Subcutaneous abdominal adipose tissue (tissue), 5 donors: ENCODE results near the gene CBARP.

ENCODE experiments used
- H3K27ac ChIP-seq: one replicate; pipeline ENCODE4 v1.7.0; 2013; ENCODE audit warnings: low read depth, mild to moderate bottlenecking, inconsistent platforms, low read length, moderate library complexity
- H3K27me3 ChIP-seq, 5 donors: one replicate each; pipeline ENCODE4 v1.7.0; 2013; ENCODE audit warnings: low read length in 5 of 5, inconsistent platforms in 1 of 5; ENCODE audit not compliant: control insufficient read depth in 5 of 5, insufficient read depth in 4 of 5
- H3K36me3 ChIP-seq, 5 donors: one replicate each; pipeline ENCODE4 v1.7.0; 2013; ENCODE audit warnings: low read length in 5 of 5; ENCODE audit not compliant: control insufficient read depth in 5 of 5, insufficient read depth in 5 of 5
- H3K4me1 ChIP-seq, 5 donors: one replicate each; pipeline ENCODE4 v1.7.0; 2013; ENCODE audit warnings: low read length in 5 of 5, mild to moderate bottlenecking in 3 of 5, moderate library complexity in 1 of 5; ENCODE audit not compliant: control insufficient read depth in 5 of 5, insufficient read depth in 5 of 5
- H3K4me3 ChIP-seq, 5 donors: one replicate each; pipeline ENCODE4 v1.7.0; 2013; ENCODE audit warnings: low read length in 5 of 5, low read depth in 1 of 5
- H3K9ac ChIP-seq, 5 donors: one replicate each; pipeline ENCODE4 v1.7.0; 2013; ENCODE audit warnings: low read length in 5 of 5, mild to moderate bottlenecking in 4 of 5, moderate library complexity in 3 of 5
- H3K9me3 ChIP-seq, 5 donors: one replicate each; pipeline ENCODE4 v1.7.0; 2013; ENCODE audit warnings: low read length in 5 of 5; ENCODE audit not compliant: control insufficient read depth in 5 of 5
- donor health status: healthy.
- donor health status: healthy.
- donor health status: healthy.
- donor health status: healthy.
- donor health status: healthy.

CBARP gene

GRCh38 chr19:1281569-1282287 is 43.9 kb upstream of the CBARP start:
- no peak overlapping the region for H3K4me3 ChIP-seq
- no peak overlapping the region for H3K9ac ChIP-seq
- H3K4me1 ChIP-seq: peaks cover 0 to 12% (median 6%) of the 10 kb centered on the region in 5 donors
- H3K27ac ChIP-seq: no peak overlapping the region
- peaks cover 29 to 35% (median 33%) of the 10 kb centered on the region in 5 donors for H3K27me3 ChIP-seq
- no peaks in the 10 kb centered on the region for H3K9me3 ChIP-seq
- H3K36me3 ChIP-seq: peaks cover 0 to 15% (median 8%) of the 10 kb centered on the region in 5 donors

DNA sequence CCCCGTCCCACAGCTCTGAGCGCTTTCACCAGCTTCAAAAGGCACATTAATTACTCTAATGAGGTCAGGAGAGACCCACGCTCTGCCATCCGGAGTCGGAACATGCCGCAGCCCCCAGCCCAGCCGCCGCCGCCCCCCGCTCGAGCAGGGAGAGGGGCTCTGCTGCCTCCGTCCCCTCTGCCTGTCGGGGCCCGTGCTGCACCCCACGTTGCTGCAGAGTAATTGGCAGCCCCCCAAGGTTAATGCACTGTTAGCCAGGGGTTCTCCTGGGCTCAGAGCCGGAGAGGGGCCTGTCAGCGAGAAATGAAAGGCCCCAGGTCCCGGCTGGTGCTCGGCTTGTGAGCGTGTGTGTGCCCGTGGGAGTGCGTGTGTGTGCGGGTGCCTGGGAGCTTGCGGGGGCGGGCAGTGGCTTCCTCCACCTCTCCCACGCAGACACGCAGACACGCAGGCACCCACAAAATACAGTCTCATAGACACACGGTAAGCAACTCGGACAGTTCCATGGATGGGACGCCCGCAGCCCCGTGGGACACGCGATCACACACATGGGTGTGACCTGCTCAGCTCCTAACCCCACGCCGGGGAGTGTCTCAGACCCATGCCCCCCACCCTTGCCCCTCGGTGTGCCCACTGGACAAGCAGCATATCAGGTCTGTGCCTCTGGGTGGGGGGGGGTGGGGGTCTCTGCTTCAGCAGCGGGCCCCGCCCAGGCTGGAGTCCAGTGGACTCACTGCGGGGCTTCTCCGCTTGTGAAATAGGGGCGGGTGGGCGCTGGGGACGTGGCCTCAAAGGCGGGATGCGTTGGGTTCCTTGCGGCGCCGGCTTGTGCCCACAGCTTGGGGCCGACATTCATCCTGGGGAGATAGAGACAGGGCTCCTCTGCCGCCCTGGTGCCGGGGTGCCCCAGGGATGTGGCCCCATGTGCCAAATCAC is 43.1 kb upstream of the CBARP start:
- Histone ChIP-seq H3K9ac (no peak overlapping the region), H3K4me1 (peaks cover 1 to 16% (median 13%) of the 10 kb centered on the region in 5 donors), H3K4me3 (no peak overlapping the region), H3K9me3 (no peaks in the 10 kb centered on the region), H3K36me3 (peaks cover 0 to 15% (median 8%) of the 10 kb centered on the region in 5 donors), H3K27ac (no peak overlapping the region), H3K27me3 (peaks cover 24 to 31% (median 29%) of the 10 kb centered on the region in 5 donors)

DNA sequence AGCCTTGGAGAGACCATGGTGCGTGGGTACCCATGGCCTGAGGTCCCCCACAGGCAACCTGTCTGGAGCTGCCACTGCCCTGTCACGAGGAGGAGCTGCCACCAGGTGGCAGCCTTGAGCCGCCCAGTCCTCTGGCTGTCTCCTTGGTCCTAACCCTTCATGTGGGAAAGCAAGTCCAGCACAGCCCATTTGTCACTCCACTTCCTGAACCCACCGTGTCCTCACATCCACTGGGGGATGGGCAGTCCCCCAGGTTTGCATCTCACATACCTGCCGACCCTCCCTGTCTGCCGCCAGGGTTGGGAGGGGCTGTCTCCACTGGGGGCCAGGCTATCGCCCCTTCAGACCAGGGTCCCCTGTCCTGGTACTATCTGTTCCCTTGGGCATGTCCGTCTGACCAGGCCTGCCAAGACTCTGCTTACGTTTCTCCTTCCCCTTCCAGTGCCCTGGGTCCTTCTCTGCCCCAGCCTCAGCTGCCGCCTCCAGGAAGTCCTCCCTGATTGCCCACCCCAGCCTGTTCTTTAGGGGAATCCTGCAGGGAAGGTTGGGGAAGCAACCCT is 42.1 kb upstream of the CBARP start:
- Histone ChIP-seq H3K9me3 (no peaks in the 10 kb centered on the region), H3K4me1 (peaks cover 1 to 21% (median 18%) of the 10 kb centered on the region in 5 donors), H3K4me3 (no peak overlapping the region), H3K27ac (no peak overlapping the region), H3K27me3 (peaks cover 18 to 26% (median 22%) of the 10 kb centered on the region in 5 donors), H3K36me3 (peaks cover 0 to 18% (median 8%) of the 10 kb centered on the region in 5 donors), H3K9ac (peak overlapping the region in 1 of 5 donors; percentile 30)

DNA sequence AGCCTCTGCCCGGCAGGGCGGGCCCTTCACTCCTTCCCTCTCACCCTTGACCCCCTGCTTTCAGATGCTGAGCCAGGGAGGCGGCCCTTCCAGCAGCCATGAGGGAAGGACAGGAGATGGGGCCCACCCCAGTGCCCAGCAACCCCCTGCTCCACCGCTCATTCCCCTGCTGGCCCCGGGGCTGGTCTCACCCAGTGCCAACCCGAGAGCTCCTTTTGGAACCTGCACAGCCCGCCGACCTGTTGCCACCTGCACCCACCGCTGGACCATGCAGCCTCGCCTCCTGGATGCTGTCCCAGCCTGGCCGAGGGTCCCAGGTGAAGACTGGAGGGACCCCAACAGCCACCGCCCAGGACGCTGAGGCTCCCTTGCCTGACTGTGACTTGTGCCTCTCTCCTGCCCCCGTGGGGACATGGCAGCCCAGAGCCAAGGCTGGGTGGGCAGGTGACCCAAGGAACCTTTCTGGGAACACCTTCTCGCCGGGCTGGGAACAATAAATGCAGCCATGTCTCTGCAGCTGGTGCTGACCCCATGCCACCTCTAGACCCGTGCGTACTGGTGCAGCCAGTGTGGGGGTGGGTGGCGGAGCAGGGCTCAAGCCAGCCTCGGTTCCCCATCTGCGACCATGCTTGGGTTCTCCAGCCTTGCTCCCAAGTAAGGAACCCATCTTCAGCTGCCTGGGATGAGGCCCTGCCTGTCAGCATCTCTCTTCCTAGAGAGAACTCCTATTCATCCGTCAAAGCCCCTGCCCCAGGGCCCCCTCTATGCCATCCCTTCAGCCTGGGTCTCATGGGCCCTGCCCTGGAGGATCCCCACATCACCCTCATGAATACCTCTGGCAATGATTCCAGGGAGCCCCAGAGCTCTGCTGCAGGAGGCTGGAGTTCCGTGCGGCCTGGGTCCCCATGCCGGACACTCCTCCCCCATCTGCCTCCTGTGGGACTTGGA is 41.2 kb upstream of the CBARP start:
- peaks cover 1 to 29% (median 27%) of the 10 kb centered on the region in 5 donors for H3K4me1 ChIP-seq
- peaks cover 9 to 17% (median 14%) of the 10 kb centered on the region in 5 donors for H3K27me3 ChIP-seq
- H3K36me3 ChIP-seq: peaks cover 0 to 26% (median 16%) of the 10 kb centered on the region in 5 donors
- no peaks in the 10 kb centered on the region for H3K9me3 ChIP-seq
- H3K9ac ChIP-seq: no peak overlapping the region
- no peak overlapping the region for H3K27ac ChIP-seq
- H3K4me3 ChIP-seq: no peak overlapping the region

DNA sequence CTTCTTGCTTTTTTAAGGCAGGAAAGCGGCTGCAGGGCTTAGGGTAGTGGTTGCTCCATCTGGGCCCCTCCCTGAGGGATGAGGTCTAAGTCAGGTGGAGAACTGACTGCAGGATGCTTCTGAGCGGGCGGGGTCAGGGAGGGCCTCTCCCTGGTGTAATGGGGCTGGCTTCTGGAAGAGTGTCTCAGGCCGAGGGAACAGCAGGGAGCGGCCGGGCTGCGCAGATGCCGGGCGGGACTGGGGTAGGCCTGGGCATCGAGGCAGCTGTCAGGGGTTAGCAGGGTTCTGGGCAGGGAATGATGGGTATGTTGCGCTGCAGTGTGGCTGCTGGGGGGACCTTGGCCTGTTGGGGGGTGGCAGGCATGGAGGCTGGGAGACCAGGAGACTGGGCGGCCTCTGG is 40.3 kb upstream of the CBARP start:
- Histone ChIP-seq H3K27me3 (peaks cover under 1 to 8% (median 5%) of the 10 kb centered on the region in 5 donors), H3K9me3 (no peaks in the 10 kb centered on the region), H3K4me1 (peaks cover 4 to 39% (median 36%) of the 10 kb centered on the region in 5 donors), H3K27ac (no peak overlapping the region), H3K9ac (no peak overlapping the region), H3K4me3 (no peak overlapping the region), H3K36me3 (peaks cover 0 to 35% (median 25%) of the 10 kb centered on the region in 5 donors)

- peak overlapping the region in 1 of 5 donors; percentile 94 for H3K9ac ChIP-seq
- H3K4me1 ChIP-seq: peaks cover 7 to 49% (median 46%) of the 10 kb centered on the region in 5 donors
- H3K36me3 ChIP-seq: peaks cover 0 to 46% (median 35%) of the 10 kb centered on the region in 5 donors
- H3K27ac ChIP-seq: no peak overlapping the region
- H3K27me3 ChIP-seq: peaks cover 0 to 6% (median 0%) of the 10 kb centered on the region in 5 donors
- no peaks in the 10 kb centered on the region for H3K9me3 ChIP-seq
- H3K4me3 ChIP-seq: no peak overlapping the region
Observed at GRCh38 chr19:1277061-1277460, 39.3 kb upstream of the CBARP start.

GRCh38 chr19:1276628-1277022 is 38.8 kb upstream of the CBARP start:
- peaks cover 7 to 53% (median 50%) of the 10 kb centered on the region in 5 donors for H3K4me1 ChIP-seq
- H3K36me3 ChIP-seq: peaks cover 0 to 50% (median 40%) of the 10 kb centered on the region in 5 donors
- no peaks in the 10 kb centered on the region for H3K9me3 ChIP-seq
- peak overlapping the region in 3 of 5 donors; percentile 73 to 75 (median 75) for H3K4me3 ChIP-seq
- peak overlapping the region in 4 of 5 donors; percentile 75 to 94 (median 83) for H3K9ac ChIP-seq
- no peak overlapping the region for H3K27ac ChIP-seq
- H3K27me3 ChIP-seq: peaks cover 0 to 1% (median 0%) of the 10 kb centered on the region in 5 donors

DNA sequence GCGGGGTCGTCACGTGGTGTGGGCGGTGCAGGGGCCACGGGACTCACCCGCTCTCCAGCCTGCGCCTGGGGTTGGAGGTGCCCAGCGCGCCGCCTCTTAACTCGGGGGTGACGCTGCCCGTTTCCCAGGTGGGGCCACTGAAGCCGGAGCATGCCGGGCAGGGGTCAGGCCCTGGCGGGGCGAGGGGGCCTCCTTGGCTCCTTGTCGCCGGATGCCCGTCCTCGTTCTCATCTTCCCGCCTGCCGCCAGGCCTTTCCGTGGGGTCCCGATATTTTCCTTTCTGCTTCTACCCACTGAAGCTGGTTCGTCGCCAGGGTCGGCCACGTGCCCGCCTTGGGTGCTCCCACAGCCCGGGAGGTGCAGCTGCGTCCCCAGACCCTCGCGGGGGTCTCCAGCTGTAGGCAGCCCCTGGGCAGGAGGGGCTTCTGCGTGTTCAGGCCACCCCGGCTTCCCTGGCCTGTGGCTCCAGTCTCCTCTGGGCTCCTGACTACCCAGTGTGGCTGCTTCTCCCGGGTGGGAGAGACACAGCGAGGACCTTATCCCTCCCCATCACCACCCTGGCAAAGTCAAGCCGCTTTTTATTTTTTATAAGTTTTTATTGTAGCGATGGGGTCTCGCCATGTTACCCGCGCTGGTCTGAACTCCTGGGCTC is 38.3 kb upstream of the CBARP start:
- peaks cover 0 to 55% (median 45%) of the 10 kb centered on the region in 5 donors for H3K36me3 ChIP-seq
- H3K9ac ChIP-seq: peak overlapping the region in 4 of 5 donors; percentile 75 to 94 (median 83)
- peak overlapping the region; percentile 91 for H3K27ac ChIP-seq
- no peaks in the 10 kb centered on the region for H3K27me3 ChIP-seq
- H3K9me3 ChIP-seq: no peaks in the 10 kb centered on the region
- H3K4me3 ChIP-seq: peak overlapping the region; percentile 22 to 75 (median 73)
- peaks cover 9 to 58% (median 56%) of the 10 kb centered on the region in 5 donors for H3K4me1 ChIP-seq
